LNCaP clone FGC (cell line): Measurements from ENCODE around the gene C1orf122.

Source experiments
- DNase-seq: peaks from one replicate; pipeline ENCODE4 v3.0.0-alpha.2; 2011; ENCODE audit warnings: low read depth
- H3K4me3 ChIP-seq: 2 replicates; pipeline ENCODE4 v1.5.1; 2011; ENCODE audit warnings: mild to moderate bottlenecking, low read depth, low read length, control low read depth
- TF ChIP-seq, protein P1 (sequence below): IDR thresholded peaks from 2 replicates; pipeline ENCODE4 v1.5.1; 2012; ENCODE audit warnings: mild to moderate bottlenecking; ENCODE audit not compliant: control insufficient read depth, insufficient read depth; ENCODE audit errors: extremely low read depth

Gene C1orf122

DNA sequence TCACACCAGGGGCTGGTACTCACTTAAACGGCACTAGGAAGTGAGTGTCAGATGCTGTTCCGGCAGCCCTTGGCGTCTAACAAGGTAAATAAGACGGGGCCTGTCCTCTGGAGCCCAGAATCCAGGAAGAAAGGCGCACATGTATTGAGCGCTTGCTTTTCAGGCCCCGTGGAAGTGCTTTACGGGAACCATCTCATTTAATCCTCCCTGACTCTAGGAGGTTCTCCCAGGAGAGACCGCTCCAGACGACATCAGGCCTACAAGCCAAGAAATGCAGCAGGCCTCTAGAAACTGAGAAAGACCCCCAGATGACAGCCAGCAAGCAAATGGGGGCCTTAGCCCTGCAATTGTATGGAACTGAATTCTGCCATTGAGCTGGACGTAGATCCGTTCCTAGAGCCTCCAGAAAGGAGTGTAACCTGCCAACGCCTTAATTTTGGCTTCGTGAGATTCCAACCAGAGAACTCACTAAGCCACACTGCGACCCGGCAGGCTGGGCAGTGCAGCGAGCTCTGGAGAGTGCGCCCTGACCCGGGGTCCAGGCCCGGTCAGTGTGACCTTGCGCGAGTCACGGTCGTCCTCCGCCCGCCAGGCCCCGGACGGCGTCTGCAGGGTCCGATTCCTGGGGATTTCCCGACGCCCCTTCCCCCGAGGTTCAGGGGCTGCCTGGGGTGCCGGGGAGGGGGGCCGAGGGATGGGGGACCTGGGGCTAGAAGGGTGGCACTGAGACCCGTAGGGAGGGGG is 14.5 kb upstream of the C1orf122 start:
- DNase-seq: no peak
- TF ChIP-seq, protein P1, sequence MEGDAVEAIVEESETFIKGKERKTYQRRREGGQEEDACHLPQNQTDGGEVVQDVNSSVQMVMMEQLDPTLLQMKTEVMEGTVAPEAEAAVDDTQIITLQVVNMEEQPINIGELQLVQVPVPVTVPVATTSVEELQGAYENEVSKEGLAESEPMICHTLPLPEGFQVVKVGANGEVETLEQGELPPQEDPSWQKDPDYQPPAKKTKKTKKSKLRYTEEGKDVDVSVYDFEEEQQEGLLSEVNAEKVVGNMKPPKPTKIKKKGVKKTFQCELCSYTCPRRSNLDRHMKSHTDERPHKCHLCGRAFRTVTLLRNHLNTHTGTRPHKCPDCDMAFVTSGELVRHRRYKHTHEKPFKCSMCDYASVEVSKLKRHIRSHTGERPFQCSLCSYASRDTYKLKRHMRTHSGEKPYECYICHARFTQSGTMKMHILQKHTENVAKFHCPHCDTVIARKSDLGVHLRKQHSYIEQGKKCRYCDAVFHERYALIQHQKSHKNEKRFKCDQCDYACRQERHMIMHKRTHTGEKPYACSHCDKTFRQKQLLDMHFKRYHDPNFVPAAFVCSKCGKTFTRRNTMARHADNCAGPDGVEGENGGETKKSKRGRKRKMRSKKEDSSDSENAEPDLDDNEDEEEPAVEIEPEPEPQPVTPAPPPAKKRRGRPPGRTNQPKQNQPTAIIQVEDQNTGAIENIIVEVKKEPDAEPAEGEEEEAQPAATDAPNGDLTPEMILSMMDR: no peak
- peak overlapping the region; percentile 57 for H3K4me3 ChIP-seq

DNA sequence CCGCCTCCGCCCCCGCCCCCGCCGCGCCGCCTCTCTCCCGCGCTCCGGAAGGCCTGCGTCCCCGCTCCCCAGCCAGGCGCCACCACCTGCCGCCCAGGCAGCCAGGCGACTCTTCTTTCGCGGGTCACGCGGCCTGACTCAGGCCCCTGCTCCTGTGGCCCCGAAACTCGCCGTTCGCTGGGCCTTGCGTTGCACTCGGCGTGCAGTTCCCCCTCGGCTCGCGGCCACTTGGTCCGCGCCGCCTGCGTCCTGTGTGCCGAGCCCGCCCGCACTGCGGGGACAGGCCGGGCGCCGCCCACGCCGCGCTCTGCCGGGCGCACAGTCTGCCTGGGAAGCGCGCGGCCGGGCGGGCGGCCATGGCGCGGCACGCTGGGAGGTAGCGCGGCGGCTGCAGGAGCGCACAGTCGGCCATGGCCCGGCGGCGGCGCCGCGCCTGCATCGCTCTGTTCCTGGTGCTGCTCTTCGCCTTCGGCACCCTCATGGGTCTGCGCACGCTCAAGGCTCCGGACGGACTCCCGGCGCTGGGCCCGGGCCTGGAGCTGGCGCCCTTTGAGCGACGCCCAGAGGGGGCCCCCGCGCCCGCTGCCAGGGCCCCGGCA is 13.7 kb upstream of the C1orf122 start, which contains the start of gene MANEAL:
MANEAL (plus strand) TSS at position 75 of the 599 bp plus-strand sequence; CDS start at position 411, 336 bp downstream.
- TF ChIP-seq, protein P1: no peak
- peak within 1 kb of the TSS; percentile 57 for H3K4me3 ChIP-seq
- DNase-seq: no peak

DNA sequence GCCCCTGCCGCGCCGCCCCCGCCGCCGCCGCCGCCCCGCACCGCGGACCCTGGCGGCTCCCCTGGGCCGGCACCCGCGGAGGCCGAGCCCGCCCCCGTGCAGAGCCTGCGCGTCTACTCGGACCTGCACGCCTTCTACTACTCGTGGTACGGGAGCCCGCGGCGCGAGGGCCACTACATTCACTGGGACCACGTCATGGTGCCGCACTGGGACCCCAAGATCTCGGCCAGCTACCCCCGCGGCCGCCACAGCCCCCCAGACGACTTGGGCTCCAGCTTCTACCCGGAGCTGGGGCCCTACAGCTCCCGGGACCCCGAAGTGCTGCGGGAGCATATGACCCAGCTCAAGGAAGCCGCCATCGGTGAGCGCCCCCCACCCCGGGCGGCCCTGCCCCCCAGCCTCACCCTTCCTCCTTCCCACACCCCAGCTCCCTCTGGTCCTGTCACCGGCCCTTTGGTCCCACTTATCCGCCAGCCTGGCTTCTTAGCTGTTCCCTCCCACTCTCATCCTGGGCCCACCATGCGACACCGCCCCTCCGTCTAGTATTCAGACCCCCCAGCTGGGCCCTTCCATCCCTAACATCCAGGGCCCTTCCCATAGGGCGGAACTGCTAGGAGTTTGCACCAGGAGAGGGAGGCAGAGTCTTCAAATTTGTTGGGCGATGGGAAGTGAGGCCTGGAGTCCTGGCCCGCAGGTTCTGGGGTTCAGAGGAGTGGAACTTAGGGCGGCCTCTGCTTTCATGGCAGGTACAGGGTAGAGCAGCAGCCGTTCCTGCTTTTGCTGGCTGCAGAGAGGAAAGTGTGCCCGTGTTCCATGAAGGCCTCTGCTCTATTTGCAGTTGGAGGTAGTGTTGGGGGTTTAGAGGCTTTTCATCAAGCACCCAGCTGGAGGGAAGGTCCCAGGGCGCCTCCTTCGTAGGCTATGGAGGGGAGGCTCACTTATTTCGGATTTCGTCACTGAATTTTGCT is 12.9 kb upstream of the C1orf122 start:
- TF ChIP-seq, protein P1: no peak
- DNase-seq: no peak
- H3K4me3 ChIP-seq: peak overlapping the region; percentile 57

DNA sequence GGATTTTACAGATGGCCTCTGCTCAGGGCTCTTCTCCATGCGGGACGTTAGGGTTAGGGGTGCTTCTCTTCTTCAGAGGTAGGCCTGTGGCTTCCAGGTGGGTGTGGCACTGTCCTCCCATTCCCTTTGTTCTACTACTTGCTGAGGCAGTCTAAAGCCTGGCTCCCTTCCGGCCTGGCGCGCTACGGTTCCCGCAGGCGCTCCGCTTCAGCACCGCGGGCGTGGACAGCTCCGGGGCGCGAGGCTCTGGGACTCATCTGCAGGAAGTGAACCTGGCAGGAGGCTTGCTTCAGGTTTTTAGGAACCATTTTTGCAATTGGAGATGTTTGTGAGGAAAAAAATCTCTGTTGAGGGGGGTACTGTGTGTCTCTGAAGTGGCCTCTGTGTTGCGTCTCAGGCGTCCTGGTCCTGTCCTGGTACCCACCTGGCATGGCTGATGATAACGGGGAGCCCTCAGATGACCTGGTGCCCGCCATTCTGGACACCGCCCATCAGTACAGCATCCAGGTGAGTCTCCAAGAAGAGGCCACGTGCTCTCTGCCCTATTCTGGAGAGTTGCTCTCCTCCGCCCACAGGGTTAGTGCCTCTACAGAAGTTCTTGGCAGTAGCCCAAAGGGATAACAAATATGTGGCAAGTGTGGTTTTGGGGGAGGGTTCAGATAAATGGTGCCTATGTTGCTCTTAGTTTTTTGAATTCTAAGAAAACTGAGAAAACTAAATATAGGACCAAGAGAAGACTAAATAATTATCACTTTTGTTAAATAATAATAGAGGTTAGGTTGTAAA is 12.1 kb upstream of the C1orf122 start:
- H3K4me3 ChIP-seq: peak overlapping the region; percentile 57; the same call in 1 of the 2 replicates
- TF ChIP-seq, protein P1: no peak
- DNase-seq: peak; percentile 45

DNA sequence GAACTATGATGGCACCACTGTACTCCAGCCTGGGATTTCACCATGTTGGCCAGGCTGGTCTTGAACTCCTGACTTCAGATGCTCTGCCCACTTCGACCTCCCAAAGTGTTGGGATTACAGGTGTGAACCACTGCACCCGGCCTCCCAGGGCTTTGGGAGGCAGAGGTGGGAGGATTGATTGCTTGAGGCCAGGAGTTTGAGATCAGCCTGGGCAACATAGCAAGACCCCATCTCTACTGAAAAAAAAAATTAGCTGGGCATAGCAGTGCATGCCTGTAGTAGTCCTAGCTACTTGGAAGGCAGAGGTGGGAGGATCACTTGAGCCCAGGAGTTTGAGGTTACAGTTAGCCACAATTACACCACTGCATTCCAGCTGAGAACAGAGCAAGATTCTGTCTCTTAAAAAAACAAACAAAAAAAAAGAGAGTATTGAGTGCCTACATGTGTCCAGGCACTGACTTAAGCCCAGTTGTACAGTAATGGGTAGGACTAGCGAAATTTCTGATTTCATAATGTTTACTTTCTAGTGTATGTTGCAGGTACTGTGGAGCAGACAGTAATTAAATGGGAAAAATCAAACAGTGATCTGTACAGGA is 9.7 kb upstream of the C1orf122 start:
- no peak for DNase-seq
- H3K4me3 ChIP-seq: no peak overlapping the region
- TF ChIP-seq, protein P1: no peak

DNA sequence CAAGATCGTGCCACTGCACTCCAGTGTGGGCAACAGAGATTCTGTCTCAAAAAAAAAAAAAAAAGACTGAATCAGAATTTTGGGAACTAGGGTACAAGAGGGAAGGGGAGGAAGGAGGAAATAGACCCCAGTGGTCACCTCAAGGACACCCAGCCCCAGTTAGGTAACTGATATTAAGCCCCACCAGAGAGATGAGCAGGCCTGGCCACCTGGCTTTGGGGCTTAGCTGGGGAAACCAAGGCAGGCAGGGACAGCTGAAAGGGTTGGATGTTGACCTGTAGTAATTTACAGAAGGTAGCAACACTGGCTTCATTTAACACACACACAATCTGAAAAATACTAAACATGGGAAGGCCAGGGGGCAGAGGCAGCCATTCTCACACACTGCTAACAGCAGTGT is 5.2 kb upstream of the C1orf122 start:
- DNase-seq: no peak
- no peak overlapping the region for H3K4me3 ChIP-seq
- TF ChIP-seq, protein P1: no peak
